Activated naive CD8-positive, alpha-beta T cell treated with anti-CD3 and anti-CD28 coated beads, Interleukin-2, amount 50 U/mL, for 24 hours (primary cell): ENCODE results near the gene DNAJC2.

ENCODE experiments used
- ATAC-seq: fragments of 150-1000 bp; cut with Tn5 transposase; one replicate; pipeline ENCODE4 v1.10.0; 2021
- DNase-seq: peaks from one replicate; pipeline ENCODE4 v3.0.0; 2021
- H3K27ac Mint-ChIP-seq: one replicate; pipeline ENCODE4 v1.8.0; 2021; ENCODE audit warnings: mild to moderate bottlenecking, mixed read lengths
- H3K27me3 Mint-ChIP-seq: one replicate; pipeline ENCODE4 v1.8.0; 2021; ENCODE audit warnings: mixed read lengths
- H3K36me3 Mint-ChIP-seq: one replicate; pipeline ENCODE4 v1.8.0; 2021; ENCODE audit warnings: low read depth, mixed read lengths
- H3K4me1 Mint-ChIP-seq: one replicate; pipeline ENCODE4 v1.8.0; 2021; ENCODE audit warnings: mixed read lengths
- H3K4me3 Mint-ChIP-seq: one replicate; pipeline ENCODE4 v1.8.0; 2021; ENCODE audit warnings: mild to moderate bottlenecking, moderate library complexity, mixed read lengths
- H3K9me3 Mint-ChIP-seq: one replicate; pipeline ENCODE4 v1.8.0; 2021; ENCODE audit warnings: mixed read lengths

The DNAJC2 gene, protein sequence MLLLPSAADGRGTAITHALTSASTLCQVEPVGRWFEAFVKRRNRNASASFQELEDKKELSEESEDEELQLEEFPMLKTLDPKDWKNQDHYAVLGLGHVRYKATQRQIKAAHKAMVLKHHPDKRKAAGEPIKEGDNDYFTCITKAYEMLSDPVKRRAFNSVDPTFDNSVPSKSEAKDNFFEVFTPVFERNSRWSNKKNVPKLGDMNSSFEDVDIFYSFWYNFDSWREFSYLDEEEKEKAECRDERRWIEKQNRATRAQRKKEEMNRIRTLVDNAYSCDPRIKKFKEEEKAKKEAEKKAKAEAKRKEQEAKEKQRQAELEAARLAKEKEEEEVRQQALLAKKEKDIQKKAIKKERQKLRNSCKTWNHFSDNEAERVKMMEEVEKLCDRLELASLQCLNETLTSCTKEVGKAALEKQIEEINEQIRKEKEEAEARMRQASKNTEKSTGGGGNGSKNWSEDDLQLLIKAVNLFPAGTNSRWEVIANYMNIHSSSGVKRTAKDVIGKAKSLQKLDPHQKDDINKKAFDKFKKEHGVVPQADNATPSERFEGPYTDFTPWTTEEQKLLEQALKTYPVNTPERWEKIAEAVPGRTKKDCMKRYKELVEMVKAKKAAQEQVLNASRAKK

DNA sequence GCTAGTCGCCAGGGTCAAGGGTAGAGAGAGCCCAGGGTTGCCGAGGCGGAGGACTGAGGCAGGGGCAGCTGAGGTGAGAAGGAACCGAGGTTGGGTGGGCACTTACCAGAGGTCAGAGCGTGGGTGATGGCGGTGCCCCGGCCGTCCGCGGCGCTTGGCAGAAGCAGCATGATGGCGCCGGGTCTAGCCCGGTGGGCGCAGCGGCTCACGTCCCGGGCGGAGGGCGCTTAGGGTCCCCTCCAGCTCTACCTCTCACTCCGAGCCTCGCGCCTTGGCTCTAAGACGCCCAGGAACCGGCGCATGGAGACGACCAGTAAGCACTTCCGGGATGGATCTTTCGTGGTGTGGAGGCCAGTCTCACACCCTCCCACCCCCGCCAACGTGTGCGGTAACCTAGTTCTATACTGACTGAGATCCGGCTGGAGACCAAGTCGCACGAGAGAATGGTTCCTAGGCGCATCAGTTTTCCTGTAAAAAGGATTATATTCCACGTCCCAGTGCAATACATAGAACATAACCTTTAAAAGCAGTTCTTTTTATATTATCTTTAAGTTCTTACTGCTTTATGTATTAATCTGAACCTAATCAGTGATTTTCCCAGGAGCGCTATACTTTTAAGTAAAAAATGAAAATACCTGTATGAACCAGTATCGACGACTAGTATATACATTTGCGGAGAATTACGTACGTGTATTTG, at the start of gene DNAJC2:
TSS of gene DNAJC2 (minus strand) at position 315 of the 697 bp plus-strand sequence. CDS start at position 170, 145 bp downstream.
- Mint-ChIP-seq H3K4me3 (peak within 1 kb of the TSS; percentile 94), H3K4me1 (peaks cover 69% of the 10 kb centered on the region), H3K36me3 (peaks cover 40% of the 10 kb centered on the region), H3K27ac (peak within 1 kb of the TSS; percentile 97), H3K27me3 (no peaks in the 10 kb centered on the region), H3K9me3 (no peaks in the 10 kb centered on the region)
- ATAC-seq (peak; percentile 92), DNase-seq (peak; percentile 84)

DNA sequence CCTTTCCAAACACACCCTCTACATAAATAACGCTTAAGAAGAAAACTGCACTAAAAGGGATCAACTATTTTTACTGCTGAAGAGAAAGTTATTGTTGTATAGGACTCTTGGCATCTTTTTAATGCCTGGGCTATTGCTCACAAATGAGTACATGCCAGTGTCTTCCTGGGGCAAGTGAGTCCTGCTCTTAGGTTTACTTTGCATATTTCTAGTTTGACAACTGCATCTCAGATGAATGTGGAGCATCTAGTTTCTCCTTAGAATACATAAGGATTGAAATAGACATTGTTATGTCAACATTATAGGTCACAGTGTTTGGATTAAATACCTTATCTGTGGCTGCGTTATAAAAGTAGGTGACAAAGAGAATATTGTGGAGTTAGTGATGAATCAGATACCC, 47.4 kb upstream of the DNAJC2 start:
- H3K27me3 Mint-ChIP-seq: peaks cover 16% of the 10 kb centered on the region
- no peaks in the 10 kb centered on the region for H3K36me3 Mint-ChIP-seq
- no peak overlapping the region for H3K27ac Mint-ChIP-seq
- H3K9me3 Mint-ChIP-seq: no peaks in the 10 kb centered on the region
- DNase-seq (no peak), ATAC-seq (no peak)
- no peaks in the 10 kb centered on the region for H3K4me1 Mint-ChIP-seq
- no peak overlapping the region for H3K4me3 Mint-ChIP-seq

DNA sequence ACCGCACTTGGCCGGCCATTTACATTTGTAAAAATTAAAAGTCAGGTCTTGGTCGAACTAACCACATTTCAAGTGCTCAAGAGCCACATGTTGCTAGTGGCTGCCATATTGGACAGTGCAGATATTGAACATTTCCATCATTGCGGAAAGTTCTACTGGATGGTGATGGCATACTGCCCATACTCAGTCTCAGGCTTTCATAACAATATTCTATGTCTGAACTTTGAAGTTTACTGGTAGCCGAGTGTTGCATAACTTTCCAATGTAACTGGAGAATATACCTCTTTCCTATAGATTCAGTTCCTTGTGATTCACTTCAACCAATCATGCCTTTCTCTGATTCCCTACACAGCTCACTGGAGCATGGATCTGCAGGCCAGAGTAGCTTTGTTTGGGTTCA, 46.6 kb upstream of the DNAJC2 start:
- H3K27ac Mint-ChIP-seq: no peak overlapping the region
- DNase-seq (no peak), ATAC-seq (no peak)
- H3K4me3 Mint-ChIP-seq: no peak overlapping the region
- H3K9me3 Mint-ChIP-seq: no peaks in the 10 kb centered on the region
- H3K36me3 Mint-ChIP-seq: no peaks in the 10 kb centered on the region
- H3K4me1 Mint-ChIP-seq: no peaks in the 10 kb centered on the region
- peaks cover 13% of the 10 kb centered on the region for H3K27me3 Mint-ChIP-seq

DNA sequence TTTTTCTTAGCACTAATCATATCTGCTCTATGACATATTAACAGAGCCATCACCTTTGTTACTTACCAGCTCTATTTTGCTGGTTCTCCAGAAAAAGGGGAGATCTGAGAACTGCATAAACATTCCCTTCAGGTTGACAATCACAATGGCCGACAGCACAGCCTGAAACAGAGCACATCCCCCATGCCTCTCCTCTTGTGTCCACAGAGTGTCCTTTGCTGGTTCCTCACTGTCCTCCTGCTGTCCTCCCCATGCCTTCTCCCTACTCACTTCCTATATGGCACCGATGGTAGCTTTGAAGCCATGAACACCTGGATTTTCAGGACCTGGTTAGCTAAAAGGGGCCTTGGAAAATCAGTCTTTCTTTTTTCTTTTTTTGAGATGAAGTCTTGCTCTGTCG, 44.7 kb upstream of the DNAJC2 start:
- ATAC-seq (no peak), DNase-seq (no peak)
- Mint-ChIP-seq H3K9me3 (no peaks in the 10 kb centered on the region), H3K4me1 (no peaks in the 10 kb centered on the region), H3K4me3 (no peak overlapping the region), H3K36me3 (no peaks in the 10 kb centered on the region), H3K27ac (no peak overlapping the region), H3K27me3 (peaks cover 13% of the 10 kb centered on the region)

DNA sequence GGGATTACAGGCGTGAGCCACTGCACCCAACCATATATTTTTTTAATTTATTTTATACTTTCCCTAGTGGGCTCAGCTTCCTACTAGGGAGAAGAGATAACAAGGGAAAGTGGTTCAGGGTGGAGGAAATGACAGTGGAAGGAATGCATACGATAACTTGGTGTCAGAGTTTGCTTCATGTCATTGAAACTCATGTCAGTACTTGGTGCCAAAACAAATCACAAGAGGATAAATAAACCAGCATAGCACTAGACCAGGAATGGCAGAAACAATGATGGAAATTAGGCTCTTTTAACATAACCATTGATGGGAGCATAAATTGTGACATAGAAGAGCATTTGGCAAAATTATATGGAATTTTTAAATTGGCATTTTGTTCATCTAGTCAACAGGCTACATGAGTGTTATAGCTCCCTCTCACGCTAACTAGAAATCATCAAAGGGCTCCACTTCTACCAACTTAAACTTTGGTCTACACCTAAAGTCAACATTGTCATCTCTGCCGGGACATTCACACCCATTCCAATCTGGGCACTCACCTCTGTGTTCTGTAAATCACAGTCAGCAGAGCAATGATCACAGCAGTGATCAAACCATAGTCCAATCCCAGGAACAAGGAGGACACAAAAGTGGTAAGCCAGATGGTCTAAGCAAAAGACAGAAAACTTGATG, 44.0 kb upstream of the DNAJC2 start:
- no peak overlapping the region for H3K4me3 Mint-ChIP-seq
- peaks cover 10% of the 10 kb centered on the region for H3K27me3 Mint-ChIP-seq
- H3K27ac Mint-ChIP-seq: no peak overlapping the region
- DNase-seq (no peak), ATAC-seq (no peak)
- no peaks in the 10 kb centered on the region for H3K4me1 Mint-ChIP-seq
- H3K36me3 Mint-ChIP-seq: no peaks in the 10 kb centered on the region
- no peaks in the 10 kb centered on the region for H3K9me3 Mint-ChIP-seq

DNA sequence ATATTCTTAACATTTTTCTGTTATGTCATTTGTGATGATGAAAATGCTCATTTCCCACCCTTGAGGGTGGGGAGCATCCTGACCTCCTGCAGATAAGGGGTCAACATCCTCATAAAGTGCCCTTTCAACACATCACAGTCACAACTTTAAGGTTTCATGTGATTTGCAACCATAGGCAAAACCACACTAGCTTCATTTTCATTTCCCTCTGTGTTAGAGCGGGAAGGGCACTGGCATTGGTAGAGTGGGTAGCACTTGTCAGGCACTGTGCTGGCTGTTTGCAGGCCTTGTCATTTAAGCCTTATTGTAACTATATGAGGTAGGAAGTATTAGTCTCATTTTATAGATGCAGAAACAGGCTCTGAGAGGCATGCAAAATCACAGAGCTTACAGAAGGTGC, 42.7 kb upstream of the DNAJC2 start:
- Mint-ChIP-seq H3K27ac (no peak overlapping the region), H3K9me3 (no peaks in the 10 kb centered on the region), H3K4me3 (no peak overlapping the region), H3K4me1 (no peaks in the 10 kb centered on the region), H3K36me3 (no peaks in the 10 kb centered on the region), H3K27me3 (peaks cover 10% of the 10 kb centered on the region)
- DNase-seq: no peak
- ATAC-seq: no peak

DNA sequence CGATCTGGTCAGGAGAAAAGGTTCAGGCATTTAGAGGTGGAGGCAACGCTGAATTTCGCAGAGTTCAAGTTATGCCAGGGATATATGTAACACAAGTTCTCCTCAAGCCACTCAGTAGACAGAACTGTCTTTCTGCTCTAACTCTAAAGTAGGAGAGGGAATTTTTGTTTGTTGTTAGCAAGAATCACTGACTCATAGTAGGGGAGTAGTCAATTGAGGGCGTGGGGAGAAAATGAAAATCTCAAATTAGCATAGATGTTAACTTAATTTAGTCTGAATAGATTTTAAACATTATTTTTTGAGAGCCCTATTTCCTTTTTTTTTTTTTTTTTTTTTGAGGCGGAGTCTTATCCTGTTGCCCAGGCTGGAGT, 37.5 kb upstream of the DNAJC2 start:
- Mint-ChIP-seq H3K9me3 (no peaks in the 10 kb centered on the region), H3K4me3 (no peak overlapping the region), H3K27me3 (peaks cover 3% of the 10 kb centered on the region), H3K36me3 (no peaks in the 10 kb centered on the region), H3K4me1 (no peaks in the 10 kb centered on the region), H3K27ac (no peak overlapping the region)
- DNase-seq: no peak
- ATAC-seq: no peak

DNA sequence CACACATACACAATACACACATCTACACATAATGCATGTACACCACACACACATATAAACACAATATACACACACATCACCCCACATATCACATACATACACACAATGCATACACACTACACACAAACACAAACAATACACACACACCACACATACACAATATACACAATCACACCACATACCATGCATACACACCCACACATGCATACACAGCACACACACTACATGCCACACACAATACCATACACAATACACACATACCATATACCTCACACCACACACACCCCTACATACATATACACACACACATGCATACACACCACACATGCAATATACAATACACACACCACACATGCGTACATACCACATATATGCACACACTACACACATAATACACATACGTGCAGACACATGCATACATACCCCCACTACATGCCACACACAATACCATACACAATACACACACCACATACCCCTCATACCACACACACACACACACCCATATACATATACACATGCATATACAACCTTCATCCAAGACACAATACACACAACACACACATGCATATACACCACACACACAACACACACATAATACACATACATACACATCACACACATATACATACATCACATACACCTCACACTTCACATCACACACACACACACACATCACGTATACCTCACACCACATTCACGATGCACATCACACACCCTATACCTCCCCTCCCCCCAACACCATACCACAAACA, 36.9 kb upstream of the DNAJC2 start:
- H3K9me3 Mint-ChIP-seq: no peaks in the 10 kb centered on the region
- no peaks in the 10 kb centered on the region for H3K4me1 Mint-ChIP-seq
- H3K4me3 Mint-ChIP-seq: no peak overlapping the region
- peaks cover 3% of the 10 kb centered on the region for H3K27me3 Mint-ChIP-seq
- no peaks in the 10 kb centered on the region for H3K36me3 Mint-ChIP-seq
- no peak for ATAC-seq
- DNase-seq: no peak
- no peak overlapping the region for H3K27ac Mint-ChIP-seq

DNA sequence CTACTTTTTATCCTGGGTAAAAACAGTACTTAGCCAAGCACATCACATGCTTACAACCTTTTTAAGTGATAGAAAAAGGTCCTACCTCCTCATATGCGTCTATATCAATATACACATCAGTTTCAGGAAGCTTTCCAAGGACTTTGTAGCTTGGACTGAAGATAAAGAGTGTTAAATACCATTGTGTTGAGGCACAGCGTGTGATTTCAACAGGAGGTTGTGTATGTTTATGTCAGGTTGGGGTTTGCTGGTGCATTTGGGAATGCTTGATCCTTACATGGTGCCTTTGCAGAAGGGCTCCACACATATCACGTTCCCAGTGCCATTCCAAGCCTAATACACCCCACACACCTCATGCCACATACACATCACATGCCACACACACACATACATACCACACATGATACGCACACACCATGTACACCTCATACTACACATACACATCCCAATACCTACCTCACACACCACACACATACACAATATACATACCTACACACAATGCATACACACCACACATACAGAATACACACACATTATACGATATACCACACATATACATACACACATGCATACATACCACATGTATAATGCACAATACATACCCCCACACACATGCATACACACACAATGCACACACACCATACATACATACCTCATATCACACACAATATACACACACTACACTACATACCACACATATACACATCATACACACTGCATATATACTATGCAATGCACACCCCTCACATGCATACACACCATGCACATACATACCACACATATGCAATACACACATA, 36.0 kb upstream of the DNAJC2 start:
- Mint-ChIP-seq H3K4me1 (no peaks in the 10 kb centered on the region), H3K27me3 (peaks cover 3% of the 10 kb centered on the region), H3K27ac (no peak overlapping the region), H3K36me3 (no peaks in the 10 kb centered on the region), H3K4me3 (no peak overlapping the region), H3K9me3 (no peaks in the 10 kb centered on the region)
- peak; percentile 20 for ATAC-seq
- no peak for DNase-seq

DNA sequence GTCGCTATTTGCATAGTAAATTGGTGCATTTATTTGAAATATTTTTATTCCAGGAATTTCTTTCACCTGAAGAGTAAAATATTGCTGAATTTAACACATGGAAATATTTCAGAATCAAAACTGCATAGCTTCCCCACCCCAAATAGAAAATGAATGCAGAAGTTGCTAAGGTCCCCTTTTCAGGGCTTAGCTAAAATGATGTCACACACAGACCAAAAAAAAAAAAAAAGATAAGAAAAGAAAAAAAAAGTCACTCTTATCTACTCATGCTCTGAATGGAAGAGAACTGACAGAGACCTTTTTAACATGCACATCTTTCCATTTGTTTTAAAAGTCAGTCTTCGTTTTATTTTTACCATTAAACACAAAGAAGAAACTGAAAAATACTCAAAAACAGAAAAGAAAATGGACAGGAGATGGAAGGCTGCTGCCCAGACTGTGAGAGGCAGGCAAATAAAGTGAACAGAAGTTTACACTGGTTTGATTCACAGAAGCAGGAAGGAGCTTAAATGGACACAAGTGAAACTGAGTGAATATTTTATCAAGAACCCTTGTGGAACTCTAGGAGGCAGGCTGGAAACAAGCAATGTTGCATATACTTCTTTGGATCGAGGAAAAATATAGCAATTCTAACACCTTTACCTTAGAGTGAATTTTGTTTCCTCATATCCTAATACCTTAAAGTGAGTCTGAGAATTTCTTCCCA, 34.9 kb upstream of the DNAJC2 start:
- Mint-ChIP-seq H3K27me3 (peaks cover 3% of the 10 kb centered on the region), H3K27ac (no peak overlapping the region), H3K9me3 (no peaks in the 10 kb centered on the region), H3K36me3 (no peaks in the 10 kb centered on the region), H3K4me1 (no peaks in the 10 kb centered on the region), H3K4me3 (no peak overlapping the region)
- ATAC-seq (no peak), DNase-seq (no peak)

DNA sequence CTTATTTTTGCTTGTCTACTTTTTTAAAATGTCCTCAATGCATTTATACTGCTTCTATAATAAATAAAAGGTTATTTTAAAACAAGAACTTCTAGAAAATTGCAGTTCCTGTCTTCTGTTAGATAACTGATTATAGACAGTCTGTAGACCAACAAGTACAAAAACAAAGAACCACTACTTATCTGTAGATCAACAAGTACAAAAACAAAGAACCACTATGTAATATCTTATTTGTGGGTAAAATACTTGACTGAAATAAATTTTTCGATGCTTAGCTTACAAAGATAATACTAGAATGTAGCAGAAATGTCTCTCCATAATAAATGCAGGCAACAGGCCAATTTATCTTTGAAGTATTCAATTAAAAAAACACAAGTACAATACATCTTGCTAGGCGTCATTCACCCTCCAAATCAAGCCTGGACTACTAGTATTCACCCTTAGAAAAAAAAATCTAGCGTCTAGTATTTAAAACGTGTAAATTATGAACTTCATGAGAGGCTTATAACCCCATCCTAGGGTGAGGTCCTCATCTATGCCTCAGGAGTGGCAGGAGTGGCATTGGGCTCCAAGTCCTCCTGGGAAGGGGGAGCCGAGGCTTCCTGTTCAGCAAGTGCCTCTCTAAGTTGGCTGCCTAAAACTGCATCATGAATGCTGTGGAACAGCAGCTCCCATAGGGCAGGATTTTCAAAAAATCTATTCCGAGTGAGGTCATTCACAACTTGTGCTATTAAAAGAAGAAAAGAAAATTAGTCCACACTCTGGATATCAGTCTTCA, 29.5 kb upstream of the DNAJC2 start:
- DNase-seq (no peak), ATAC-seq (no peak)
- Mint-ChIP-seq H3K4me1 (no peaks in the 10 kb centered on the region), H3K27me3 (no peaks in the 10 kb centered on the region), H3K27ac (no peak overlapping the region), H3K4me3 (no peak overlapping the region), H3K36me3 (peaks cover 3% of the 10 kb centered on the region), H3K9me3 (no peaks in the 10 kb centered on the region)

DNA sequence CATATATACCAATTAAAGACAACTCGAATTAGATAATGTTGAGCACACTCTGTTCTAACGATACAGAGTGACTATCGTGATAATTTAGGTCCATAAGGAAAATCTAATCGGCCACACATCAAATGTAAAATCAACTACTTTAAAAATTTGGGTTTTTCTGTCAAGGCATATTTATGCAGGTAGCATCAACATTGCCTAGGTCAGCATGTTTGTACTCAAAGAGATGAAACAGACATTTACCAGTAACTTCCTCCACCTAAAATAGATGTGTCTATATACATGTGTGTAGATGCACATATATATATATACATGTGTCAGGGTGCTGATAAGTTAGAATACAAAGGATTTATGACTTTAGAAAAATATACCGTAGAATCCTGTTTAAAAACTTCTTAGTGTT, 24.9 kb upstream of the DNAJC2 start:
- peaks cover 27% of the 10 kb centered on the region for H3K36me3 Mint-ChIP-seq
- ATAC-seq (no peak), DNase-seq (no peak)
- H3K4me1 Mint-ChIP-seq: no peaks in the 10 kb centered on the region
- H3K27me3 Mint-ChIP-seq: no peaks in the 10 kb centered on the region
- H3K4me3 Mint-ChIP-seq: no peak overlapping the region
- no peaks in the 10 kb centered on the region for H3K9me3 Mint-ChIP-seq
- H3K27ac Mint-ChIP-seq: no peak overlapping the region
